IMR-90 (cell line): ENCODE data around the gene SPAG7. TPM values are rescaled to one million over a fixed set of nuclear protein-coding genes. Genes with fewer than 3 reads are reported as not detected.

ENCODE experiments used
- ATAC-seq: fragments of 200-7000 bp; cut with Tn5 transposase; 2 replicates; pipeline ENCODE4 v1.9.1; 2020; ENCODE audit warnings: low read depth, mild to moderate bottlenecking, moderate library complexity
- BruUV-seq: library from RNA; stranded (reverse); fragments of 400-500 nt; replicated peaks from 2 replicates; lab custom pipeline; 2021; lab: Mats Ljungman, UMichigan
- CTCF ChIA-PET: fragments of 300-600 bp; formaldehyde crosslinking; extraction: SDS; loops from one replicate; lab custom pipeline; 2021; ENCODE audit warnings: antibody characterized with exemption; lab: Yijun Ruan, JAX
- POLR2A ChIA-PET: fragments of 300-600 bp; sonication (Branson Sonifier 250); formaldehyde crosslinking; loops from one replicate; lab custom pipeline; 2022; ENCODE audit warnings: antibody characterized with exemption; ENCODE audit not compliant: unreplicated experiment; lab: Charles Lee
- DNase-seq: peaks from one replicate; pipeline ENCODE4 v3.0.0; 2013
- H2AFZ ChIP-seq: replicated peaks from 2 replicates; pipeline ENCODE3; 2013; ENCODE audit warnings: low read length, mild to moderate bottlenecking; ENCODE audit not compliant: poor library complexity
- H2AK5ac ChIP-seq: 2 replicates; pipeline ENCODE4 v1.6.1; 2013; ENCODE audit warnings: low read depth, low read length, inconsistent platforms
- H2AK9ac ChIP-seq: replicated peaks from 2 replicates; pipeline ENCODE3; 2013; ENCODE audit warnings: mild to moderate bottlenecking, low read depth, low read length, moderate library complexity; ENCODE audit not compliant: poor library complexity
- H2BK120ac ChIP-seq: 2 replicates; pipeline ENCODE4 v1.6.1; 2013; ENCODE audit warnings: low read depth, low read length, inconsistent platforms
- H2BK15ac ChIP-seq: 3 replicates; pipeline ENCODE4 v1.6.1; 2013; ENCODE audit warnings: low read depth, low read length, inconsistent platforms
- H2BK20ac ChIP-seq: 2 replicates; pipeline ENCODE4 v1.6.1; 2013; ENCODE audit warnings: low read depth, mild to moderate bottlenecking, inconsistent platforms, low read length, moderate library complexity
- H2BK5ac ChIP-seq: 2 replicates; pipeline ENCODE4 v1.6.1; 2013; ENCODE audit warnings: mild to moderate bottlenecking, low read depth, low read length, inconsistent platforms; ENCODE audit not compliant: poor library complexity, severe bottlenecking
- H3K14ac ChIP-seq: replicated peaks from 2 replicates; pipeline ENCODE4 v1.6.1; 2013; ENCODE audit warnings: low read depth, low read length, inconsistent platforms
- H3K18ac ChIP-seq: 2 replicates; pipeline ENCODE4 v1.6.1; 2013; ENCODE audit warnings: low read depth, low read length, control low read depth
- H3K23ac ChIP-seq: 2 replicates; pipeline ENCODE4 v1.6.1; 2013; ENCODE audit warnings: low read depth, low read length, inconsistent platforms
- H3K27ac ChIP-seq: 2 replicates; pipeline ENCODE4 v1.5.1; 2013; ENCODE audit warnings: mild to moderate bottlenecking, control low read depth, low read length; ENCODE audit not compliant: insufficient read depth
- H3K27me3 ChIP-seq: 2 replicates; pipeline ENCODE4 v1.6.1; 2013; ENCODE audit warnings: low read length; ENCODE audit not compliant: control insufficient read depth, insufficient read depth
- H3K36me3 ChIP-seq: 2 replicates; pipeline ENCODE4 v1.6.1; 2013; ENCODE audit warnings: low read length, mixed read lengths; ENCODE audit not compliant: control insufficient read depth, insufficient read depth
- H3K4ac ChIP-seq: 2 replicates; pipeline ENCODE4 v1.6.1; 2013; ENCODE audit warnings: low read depth, low read length, inconsistent platforms
- H3K4me1 ChIP-seq: 2 replicates; pipeline ENCODE4 v1.6.1; 2013; ENCODE audit warnings: low read length, mixed read lengths; ENCODE audit not compliant: control insufficient read depth, insufficient read depth
- H3K4me2 ChIP-seq: 2 replicates; pipeline ENCODE4 v1.6.1; 2013; ENCODE audit warnings: low read depth, mild to moderate bottlenecking, control low read depth, low read length, moderate library complexity
- H3K4me3 ChIP-seq: 2 replicates; pipeline ENCODE4 v1.5.1; 2013; ENCODE audit warnings: low read depth, mild to moderate bottlenecking, control low read depth, low read length, moderate library complexity; ENCODE audit not compliant: insufficient read depth
- H3K56ac ChIP-seq: 2 replicates; pipeline ENCODE4 v1.6.1; 2013; ENCODE audit warnings: low read length, inconsistent platforms; ENCODE audit not compliant: insufficient read depth; ENCODE audit errors: extremely low read depth
- H3K79me1 ChIP-seq, 2 experiments: 2 replicates each; pipeline ENCODE4 v1.6.1; 2013; ENCODE audit warnings: low read length in 2 of 2, inconsistent platforms in 1 of 2, low read depth in 1 of 2
- H3K9ac ChIP-seq: 2 replicates; pipeline ENCODE4 v1.6.1; 2013; ENCODE audit warnings: low read depth, low read length, control low read depth
- H3K9me1 ChIP-seq: 2 replicates; pipeline ENCODE4 v1.6.1; 2013; ENCODE audit warnings: low read length, inconsistent platforms; ENCODE audit not compliant: insufficient read depth
- H3K9me3 ChIP-seq: 2 replicates; pipeline ENCODE4 v1.6.1; 2013; ENCODE audit warnings: low read length; ENCODE audit not compliant: control insufficient read depth, insufficient read depth
- H4K20me1 ChIP-seq: 2 replicates; pipeline ENCODE4 v1.6.1; 2013; ENCODE audit warnings: low read length, inconsistent platforms; ENCODE audit not compliant: insufficient read depth
- H4K5ac ChIP-seq: 2 replicates; pipeline ENCODE4 v1.6.1; 2013; ENCODE audit warnings: mild to moderate bottlenecking, low read depth, low read length, control low read depth
- H4K8ac ChIP-seq, 2 experiments: 2 replicates each; pipeline ENCODE4 v1.6.1; 2013; ENCODE audit warnings: low read depth in 2 of 2, low read length in 2 of 2, control low read depth in 1 of 2, inconsistent platforms in 1 of 2
- H4K91ac ChIP-seq: 2 replicates; pipeline ENCODE4 v1.6.1; 2013; ENCODE audit warnings: low read depth, low read length, inconsistent platforms; ENCODE audit not compliant: insufficient read depth
- BHLHE40 ChIP-seq: fragments of 150-350 bp; IDR thresholded peaks from 2 replicates; pipeline ENCODE4 v1.6.1; 2016; ENCODE audit warnings: mild to moderate bottlenecking, low read depth, low read length
- CEBPB ChIP-seq: IDR thresholded peaks from 2 replicates; pipeline ENCODE4 v1.6.1; 2012; ENCODE audit warnings: low read depth, low read length, improper control_type of control experiment
- CTCF ChIP-seq: conservative IDR thresholded peaks from 2 replicates; pipeline ENCODE4 v1.5.1; 2012; ENCODE audit warnings: mild to moderate bottlenecking, low read depth, low read length, improper control_type of control experiment
- MAFK ChIP-seq: IDR thresholded peaks from 2 replicates; pipeline ENCODE4 v1.6.1; 2012; ENCODE audit warnings: low read depth, low read length, improper control_type of control experiment
- MXI1 ChIP-seq: IDR thresholded peaks from 2 replicates; pipeline ENCODE4 v1.6.1; 2012; ENCODE audit warnings: low read depth, mild to moderate bottlenecking, low read length, moderate library complexity, borderline replicate concordance
- NFE2L2 ChIP-seq: fragments of 150-350 bp; IDR thresholded peaks from 2 replicates; pipeline ENCODE4 v1.6.1; 2016; ENCODE audit warnings: low read depth, mild to moderate bottlenecking, low read length
- RCOR1 ChIP-seq: IDR thresholded peaks from 2 replicates; pipeline ENCODE4 v1.6.1; 2012; ENCODE audit warnings: mild to moderate bottlenecking, low read length, improper control_type of control experiment; ENCODE audit not compliant: insufficient replicate concordance
- USF2 ChIP-seq: fragments of 150-350 bp; IDR thresholded peaks from 2 replicates; pipeline ENCODE4 v1.6.1; 2017; ENCODE audit warnings: mild to moderate bottlenecking, antibody characterized with exemption, low read length, low read depth
- WGBS, 2 experiments: methylation state at CpG; one replicate each; pipeline versions ENCODE4 v1.1.5 to v1.1.7; 2013; ENCODE audit warnings: missing lambda C conversion rate in 2 of 2; ENCODE audit not compliant: insufficient read length in 1 of 2; ENCODE audit errors: extremely low coverage in 2 of 2; 5-methylcytosine and 5-hydroxymethylcytosine counted together
- dilution Hi-C: fragments of 300-500 bp; cut with HindIII; formaldehyde crosslinking; loops from one replicate; pipeline ENCODE4 v1.14.3; 2018; ENCODE audit warnings: low sequenced_read_pairs; ENCODE audit not compliant: unreplicated experiment
- in situ Hi-C: fragments of 300-500 bp; cut with MboI; formaldehyde crosslinking; loops from 3 replicates; pipeline ENCODE4 v1.14.3; 2019; ENCODE audit warnings: low sequenced_read_pairs, inconsistent platforms, mixed read lengths
- intact Hi-C: fragments of 100-400 bp; cut with micrococcal nuclease; formaldehyde crosslinking; loops from 2 replicates; pipeline ENCODE4 v1.10.0; 2022
- polyA plus RNA-seq, 3 experiments: library from polyadenylated mRNA; depleted of rRNA; stranded (reverse); fragments of >200 nt; gene quantifications; 2 replicates each; pipeline ENCODE4 v1.2.3, GENCODE V29; 2012; ENCODE audit warnings: low replicate concordance in 1 of 3
- total RNA-seq: library from RNA; depleted of rRNA; stranded (reverse); fragments of >200 nt; gene quantifications from 2 replicates; pipeline ENCODE4 v1.2.3, GENCODE V29; 2012
- TF ChIP-seq, protein P1 (sequence below): fragments of 150-350 bp; IDR thresholded peaks from 2 replicates; pipeline ENCODE4 v1.6.1; 2016; ENCODE audit warnings: low read depth, mild to moderate bottlenecking, low read length, moderate library complexity, borderline replicate concordance

The SPAG7 gene
- total and polyA plus RNA-seq, 2 of the 4 experiments (the other 2 are of a cell fraction) = 50.2 to 108 TPM

- CTCF ChIA-PET = no interaction called here
- no peak overlapping the region for H2AK5ac ChIP-seq
- no peak overlapping the region for H2BK120ac ChIP-seq
- no peak overlapping the region for H3K23ac ChIP-seq
- no peak overlapping the region for H3K9ac ChIP-seq
- peaks cover 9 to 56% of the 10 kb centered on the region in 2 experiments; a peak in 3 of 4 replicates for H3K79me1 ChIP-seq
- H4K5ac ChIP-seq = no peak overlapping the region
- H3K4me1 ChIP-seq = peaks cover 14% of the 10 kb centered on the region
- no peak overlapping the region for H3K18ac ChIP-seq
- H4K20me1 ChIP-seq = peaks cover 3% of the 10 kb centered on the region; the same call in 1 of the 2 replicates
- in situ Hi-C loops = no loop called here
- H3K4me3 ChIP-seq = no peak overlapping the region
- peaks cover 19% of the 10 kb centered on the region for H3K9me1 ChIP-seq
- DNase-seq (no peak), ATAC-seq (no peak)
- H3K14ac ChIP-seq = no peak overlapping the region
- no peak overlapping the region for H2BK5ac ChIP-seq
- H2BK15ac ChIP-seq = no peak overlapping the region
- H2AK9ac ChIP-seq = peak overlapping the region; percentile 56
- dilution Hi-C loops = no loop called here
- no peaks in the 10 kb centered on the region for H3K27me3 ChIP-seq
- H3K27ac ChIP-seq = no peak overlapping the region
- no peak overlapping the region for H2BK20ac ChIP-seq
- TF ChIP-seq MAFK (no peak), CTCF (no peak), BHLHE40 (no peak), CEBPB (no peak), NFE2L2 (no peak), RCOR1 (no peak), USF2 (no peak), MXI1 (no peak)
- TF ChIP-seq, protein P1, sequence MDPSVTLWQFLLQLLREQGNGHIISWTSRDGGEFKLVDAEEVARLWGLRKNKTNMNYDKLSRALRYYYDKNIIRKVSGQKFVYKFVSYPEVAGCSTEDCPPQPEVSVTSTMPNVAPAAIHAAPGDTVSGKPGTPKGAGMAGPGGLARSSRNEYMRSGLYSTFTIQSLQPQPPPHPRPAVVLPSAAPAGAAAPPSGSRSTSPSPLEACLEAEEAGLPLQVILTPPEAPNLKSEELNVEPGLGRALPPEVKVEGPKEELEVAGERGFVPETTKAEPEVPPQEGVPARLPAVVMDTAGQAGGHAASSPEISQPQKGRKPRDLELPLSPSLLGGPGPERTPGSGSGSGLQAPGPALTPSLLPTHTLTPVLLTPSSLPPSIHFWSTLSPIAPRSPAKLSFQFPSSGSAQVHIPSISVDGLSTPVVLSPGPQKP = no peak
- H3K9me3 ChIP-seq = no peaks in the 10 kb centered on the region
- H4K8ac ChIP-seq = no peak overlapping the region
- no peak overlapping the region for H4K91ac ChIP-seq
- H3K4me2 ChIP-seq = no peak overlapping the region
- 90% methylated on average over 6 of the region's 12 CpGs; no CpG with 5 or more reads in 1 of the 2 experiments for WGBS, 2 experiments
- peaks cover 39% of the 10 kb centered on the region for H3K36me3 ChIP-seq
- H3K4ac ChIP-seq = no peak overlapping the region
- no peak overlapping the region for H3K56ac ChIP-seq
- intact Hi-C loops = no loop called here
- no TSS peak for BruUV-seq
- no peak overlapping the region for H2AFZ ChIP-seq
- POLR2A ChIA-PET = no interaction called here
These were observed 4.7 kb upstream of the SPAG7 start for GRCh38 chr17:4972322-4972721.
